Chondrocyte (in vitro differentiated cells): Measurements from ENCODE around the gene DMBT1. TPM values are rescaled to one million over a fixed set of nuclear protein-coding genes. Genes with fewer than 3 reads are reported as not detected.

Experiments used
- DNase-seq: peaks from one replicate; pipeline ENCODE4 v3.0.0; 2021; ENCODE audit warnings: mixed read lengths, low spot score
- H3K27ac Mint-ChIP-seq: one replicate; pipeline ENCODE4 v1.8.0; 2021; ENCODE audit warnings: mild to moderate bottlenecking, moderate library complexity, mixed read lengths; ENCODE audit not compliant: unreplicated experiment
- H3K27me3 Mint-ChIP-seq: 2 replicates; pipeline ENCODE4 v1.8.0; 2021; ENCODE audit warnings: low read depth, mixed read lengths
- H3K36me3 Mint-ChIP-seq: 2 replicates; pipeline ENCODE4 v1.8.0; 2021; ENCODE audit warnings: low read depth, mixed read lengths
- H3K4me1 Mint-ChIP-seq: 2 replicates; pipeline ENCODE4 v1.8.0; 2021; ENCODE audit warnings: low read depth, mild to moderate bottlenecking, mixed read lengths
- H3K4me3 Mint-ChIP-seq: one replicate; pipeline ENCODE4 v1.8.0; 2021; ENCODE audit warnings: mild to moderate bottlenecking, moderate library complexity, mixed read lengths; ENCODE audit not compliant: unreplicated experiment
- H3K9me3 Mint-ChIP-seq: 2 replicates; pipeline ENCODE4 v1.8.0; 2021; ENCODE audit warnings: low read depth, mixed read lengths
- CTCF ChIP-seq: fragments of 200-600 bp; sonication (generic); IDR thresholded peaks from 2 replicates; pipeline ENCODE4 v1.5.0; 2021; ENCODE audit warnings: antibody characterized with exemption, mild to moderate bottlenecking, moderate library complexity
- total RNA-seq: library from RNA; stranded (reverse); gene quantifications from 3 replicates; pipeline ENCODE4 v1.2.1, GENCODE V29; 2021

DMBT1 gene
- total RNA-seq, 1 donor from 2014 or later, result 0.17 TPM

- Mint-ChIP-seq H3K4me3 (no peak overlapping the region), H3K4me1 (no peaks in the 10 kb centered on the region), H3K27ac (no peak overlapping the region), H3K27me3 (peaks cover 45% of the 10 kb centered on the region), H3K9me3 (no peaks in the 10 kb centered on the region), H3K36me3 (no peaks in the 10 kb centered on the region)
- DNase-seq, result no peak
- TF ChIP-seq CTCF, result no peak
Measured at GRCh38 chr10:122672655-122673054, 112.1 kb downstream of the DMBT1 start.

GRCh38 chr10:122673269-122673668, 112.7 kb downstream of the DMBT1 start:
- no peak overlapping the region for H3K27ac Mint-ChIP-seq
- H3K27me3 Mint-ChIP-seq, result peaks cover 41% of the 10 kb centered on the region
- DNase-seq, result no peak
- H3K9me3 Mint-ChIP-seq, result no peaks in the 10 kb centered on the region
- no peak overlapping the region for H3K4me3 Mint-ChIP-seq
- TF ChIP-seq CTCF, result no peak
- no peaks in the 10 kb centered on the region for H3K36me3 Mint-ChIP-seq
- H3K4me1 Mint-ChIP-seq, result peaks cover 4% of the 10 kb centered on the region

- no peak for TF ChIP-seq CTCF
- no peak for DNase-seq
- H3K27ac Mint-ChIP-seq, result no peak overlapping the region
- H3K4me3 Mint-ChIP-seq, result no peak overlapping the region
- no peaks in the 10 kb centered on the region for H3K36me3 Mint-ChIP-seq
- H3K9me3 Mint-ChIP-seq, result no peaks in the 10 kb centered on the region
- peaks cover 9% of the 10 kb centered on the region for H3K4me1 Mint-ChIP-seq
- H3K27me3 Mint-ChIP-seq, result peaks cover 36% of the 10 kb centered on the region
Measured at GRCh38 chr10:122673731-122674130, 113.2 kb downstream of the DMBT1 start.

GRCh38 chr10:122674781-122675180, 114.2 kb downstream of the DMBT1 start:
- TF ChIP-seq CTCF, result no peak
- no peaks in the 10 kb centered on the region for H3K36me3 Mint-ChIP-seq
- no peak overlapping the region for H3K4me3 Mint-ChIP-seq
- no peak overlapping the region for H3K27ac Mint-ChIP-seq
- no peak for DNase-seq
- peaks cover 32% of the 10 kb centered on the region for H3K27me3 Mint-ChIP-seq
- H3K4me1 Mint-ChIP-seq, result peaks cover 9% of the 10 kb centered on the region
- no peaks in the 10 kb centered on the region for H3K9me3 Mint-ChIP-seq

GRCh38 chr10:122675278-122675677, 114.7 kb downstream of the DMBT1 start:
- no peak for TF ChIP-seq CTCF
- H3K4me3 Mint-ChIP-seq, result no peak overlapping the region
- no peak for DNase-seq
- H3K27me3 Mint-ChIP-seq, result peaks cover 29% of the 10 kb centered on the region
- no peak overlapping the region for H3K27ac Mint-ChIP-seq
- no peaks in the 10 kb centered on the region for H3K36me3 Mint-ChIP-seq
- H3K9me3 Mint-ChIP-seq, result no peaks in the 10 kb centered on the region
- peaks cover 9% of the 10 kb centered on the region for H3K4me1 Mint-ChIP-seq
